Activated CD4-positive, alpha-beta T cell treated with anti-CD3 and anti-CD28 coated beads for 48 hours (primary cell): ENCODE results near the gene LEMD3.
"Not testable (repeated sequence)": the region's sequence is repeated elsewhere in the genome, so short reads cannot be mapped to it uniquely, and the experiment has no call there.

ENCODE experiments used
- DNase-seq: peaks from one replicate; pipeline ENCODE4 v3.0.0-alpha.2; 2020

Gene LEMD3

DNA sequence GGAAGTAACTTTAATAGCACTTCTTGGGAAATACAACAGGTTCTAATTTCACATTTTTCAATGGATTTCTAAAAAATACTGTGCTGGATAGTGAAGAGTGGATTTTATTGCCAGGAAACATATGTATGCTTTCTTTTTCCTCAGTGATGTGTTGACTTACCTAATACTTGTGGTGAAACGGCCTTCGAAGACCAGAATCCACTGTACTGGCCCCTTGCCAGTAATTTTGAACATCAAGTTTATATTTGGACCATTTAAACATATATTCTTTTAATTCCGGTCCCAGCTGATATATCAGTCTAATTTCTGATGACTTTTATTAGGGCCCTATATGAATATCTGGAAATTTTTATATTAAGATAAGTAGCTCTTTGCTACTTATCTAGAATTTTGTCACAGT lies 110.9 kb downstream of the LEMD3 start:
- no peak for DNase-seq

DNA sequence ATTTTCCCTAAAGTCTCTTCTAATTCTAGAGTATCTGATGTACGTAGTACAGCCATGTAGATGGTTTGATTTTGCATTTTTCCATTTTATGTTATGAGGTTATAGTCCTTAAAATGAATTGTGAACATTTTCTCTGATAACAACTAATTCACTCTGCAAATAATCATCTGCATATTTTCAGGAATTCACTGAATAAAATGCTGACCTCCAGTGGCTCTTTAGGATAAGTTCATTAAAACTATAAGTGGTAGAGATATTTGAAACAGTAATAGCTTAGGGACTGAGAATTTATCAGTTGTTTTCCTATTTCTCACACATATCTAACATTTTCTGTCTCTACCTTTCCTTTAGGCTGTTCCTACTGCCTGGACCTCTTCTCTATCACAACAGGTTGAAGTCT lies 113.5 kb downstream of the LEMD3 start:
- DNase-seq, result no peak

DNA sequence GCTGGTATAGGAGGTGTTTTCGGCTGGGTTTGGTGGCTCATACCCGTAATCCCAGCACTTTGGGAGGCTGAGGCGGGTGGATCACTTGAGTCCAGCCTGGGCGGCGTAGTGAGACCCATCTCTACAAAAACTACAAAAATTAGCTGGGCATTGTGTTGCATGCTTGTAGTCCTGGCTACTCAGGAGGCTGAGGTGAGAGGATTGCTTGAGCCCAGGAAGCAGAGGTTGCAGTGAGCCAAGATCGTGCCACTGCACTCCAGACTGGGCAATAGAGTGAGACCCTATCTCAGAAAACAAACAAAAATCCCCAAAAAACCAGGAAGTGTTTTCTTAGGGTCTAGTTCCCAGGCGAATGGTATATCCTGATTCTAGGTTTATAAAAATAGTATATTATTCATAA lies 116.1 kb downstream of the LEMD3 start:
- not testable (repeated sequence) for DNase-seq

DNA sequence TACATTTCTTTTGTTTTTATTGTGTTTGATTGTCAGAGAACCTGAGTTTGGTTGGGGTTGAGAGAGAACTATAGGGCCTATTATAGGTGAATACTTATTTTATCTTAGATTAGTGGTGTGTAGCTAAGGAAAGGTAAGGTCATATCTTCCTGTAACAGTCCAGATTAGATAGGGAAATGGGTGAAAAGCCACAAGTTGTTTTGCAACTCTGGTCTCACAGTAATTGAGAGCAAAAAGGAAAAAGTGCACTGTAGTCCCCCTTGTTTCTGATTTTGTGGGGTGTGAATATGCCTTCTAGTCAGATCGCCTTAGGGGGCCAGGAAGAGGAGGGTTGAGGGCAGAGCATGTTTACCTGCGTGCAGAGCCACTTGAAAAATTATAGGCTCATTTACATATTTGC lies 118.0 kb downstream of the LEMD3 start:
- DNase-seq, result no peak

DNA sequence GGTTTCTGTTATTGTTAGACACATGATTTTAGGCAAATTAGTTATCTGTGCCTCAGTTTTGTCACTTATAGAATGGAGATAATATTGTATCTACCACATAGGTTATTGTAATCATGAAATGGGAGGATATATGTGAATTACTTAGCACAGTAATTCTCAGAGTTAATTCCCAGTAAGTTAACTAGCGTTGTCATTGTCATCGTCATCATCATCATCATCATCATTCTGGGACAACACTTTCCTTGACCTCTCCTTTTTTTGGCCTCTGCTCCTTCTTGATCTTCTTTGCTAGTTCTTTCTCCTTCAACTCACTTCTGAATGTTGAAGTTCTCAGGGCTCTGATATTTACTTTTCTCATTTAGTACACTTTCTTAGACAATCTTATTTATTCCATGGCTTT lies 122.9 kb downstream of the LEMD3 start:
- no peak for DNase-seq

DNA sequence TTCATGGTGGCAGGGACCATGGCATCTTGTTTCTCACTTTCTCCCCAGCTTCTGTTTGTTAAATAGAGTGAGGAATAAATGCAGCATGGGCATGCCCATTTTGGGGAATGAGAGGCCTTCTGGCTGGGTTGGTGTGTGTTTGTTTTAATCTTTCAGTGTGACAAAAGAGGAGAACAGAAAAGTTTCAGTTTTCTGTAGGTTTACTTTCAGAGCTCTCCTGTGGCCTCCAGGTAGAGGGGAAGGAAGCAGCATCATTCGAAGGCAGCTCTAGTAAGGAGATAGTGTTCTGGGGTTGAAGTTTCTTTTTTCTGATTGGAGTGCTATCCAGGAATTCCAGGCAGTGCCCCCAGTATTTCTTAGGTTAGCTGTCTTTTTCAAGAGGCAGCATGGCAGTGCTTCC lies 124.4 kb downstream of the LEMD3 start:
- DNase-seq, result no peak

DNA sequence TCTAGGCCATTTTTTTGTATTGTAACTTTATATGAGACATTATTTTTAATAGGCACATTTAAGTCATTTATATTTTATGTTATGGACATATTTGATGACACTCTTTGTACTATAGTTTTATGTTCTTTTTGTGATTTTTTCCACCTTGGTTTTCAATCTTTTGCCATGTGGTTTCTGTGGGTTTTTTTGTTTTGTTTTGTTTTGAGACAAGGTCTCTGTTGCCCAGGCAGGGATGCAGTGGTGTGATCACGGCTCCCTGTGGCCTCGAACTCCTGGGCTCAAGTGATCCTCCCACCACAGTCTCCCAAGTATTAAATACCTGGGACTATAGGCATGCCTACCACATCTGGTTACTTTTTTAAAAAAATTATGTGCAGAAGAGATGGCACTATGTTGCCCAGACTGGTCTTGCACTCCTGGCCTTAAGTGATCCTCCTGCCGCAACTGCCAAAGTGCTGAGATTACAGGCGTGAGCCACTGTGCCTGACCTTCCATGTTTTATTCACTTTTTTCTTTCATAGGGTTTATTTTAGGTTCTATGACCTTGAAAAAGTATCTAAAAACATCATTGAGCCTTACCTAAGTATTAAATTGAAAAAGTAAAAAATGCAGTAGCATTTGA lies 125.4 kb downstream of the LEMD3 start:
- no peak for DNase-seq

DNA sequence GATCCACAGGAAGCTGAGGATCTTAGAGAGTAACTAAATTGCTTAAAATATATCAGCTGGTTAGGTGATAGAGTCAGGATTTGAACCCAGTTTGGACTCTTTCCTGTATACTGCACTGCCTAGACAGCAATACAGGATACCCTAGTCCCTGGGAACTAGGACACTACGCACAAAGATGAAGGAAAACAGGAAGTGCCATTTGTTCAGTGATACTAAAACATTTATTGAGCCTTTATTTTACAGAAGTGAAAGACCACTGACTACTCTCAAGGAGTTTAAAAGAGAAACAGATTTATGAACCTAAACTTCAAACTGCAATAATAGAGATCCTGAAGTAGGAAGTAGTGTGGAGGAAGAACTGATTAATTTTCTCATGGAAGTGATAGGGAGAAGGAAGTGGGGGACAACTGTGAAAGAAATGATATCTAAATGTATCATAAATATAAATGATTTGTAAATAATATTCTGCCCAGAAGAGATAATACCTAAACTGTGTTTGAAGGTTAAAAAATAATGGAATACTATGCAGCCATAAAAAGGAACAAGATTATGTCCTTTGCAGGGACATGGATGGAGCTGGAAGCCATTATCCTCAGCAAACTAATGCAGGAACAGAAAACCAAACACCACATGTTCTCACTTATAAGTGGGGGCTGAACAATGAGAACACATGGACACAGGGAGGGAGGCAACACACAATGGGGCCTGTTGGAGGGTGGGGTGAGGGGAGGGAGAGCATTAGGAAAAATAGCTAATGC lies 127.3 kb downstream of the LEMD3 start:
- no peak for DNase-seq
